H9 (cell line): Measurements from ENCODE around the gene GATAD2B. TPM values are rescaled to one million over a fixed set of nuclear protein-coding genes. Genes with fewer than 3 reads are reported as not detected.

ENCODE experiments used
- DNase-seq: peaks from one replicate; pipeline ENCODE4 v3.0.0-alpha.2; 2017
- H2AFZ ChIP-seq: one replicate; pipeline ENCODE4 v1.6.1; 2013; ENCODE audit warnings: mild to moderate bottlenecking, low read length, control low read depth, moderate library complexity
- H2AK5ac ChIP-seq: 2 replicates; pipeline ENCODE4 v1.6.1; 2013; ENCODE audit warnings: low read length, control low read depth, mixed read lengths; ENCODE audit not compliant: insufficient read length
- H2BK120ac ChIP-seq: one replicate; pipeline ENCODE4 v1.6.1; 2013; ENCODE audit warnings: low read depth, mild to moderate bottlenecking, low read length, control low read depth, inconsistent platforms; ENCODE audit not compliant: poor library complexity, severe bottlenecking
- H2BK12ac ChIP-seq: 2 replicates; pipeline ENCODE4 v1.6.1; 2013; ENCODE audit warnings: low read length, control low read depth, mixed read lengths, low read depth; ENCODE audit not compliant: insufficient read length
- H2BK15ac ChIP-seq: 2 replicates; pipeline ENCODE4 v1.6.1; 2013; ENCODE audit warnings: low read depth, low read length, control low read depth
- H2BK20ac ChIP-seq: one replicate; pipeline ENCODE4 v1.6.1; 2013; ENCODE audit warnings: low read depth, mild to moderate bottlenecking, low read length, control low read depth, inconsistent platforms; ENCODE audit not compliant: poor library complexity, severe bottlenecking
- H2BK5ac ChIP-seq: 2 replicates; pipeline ENCODE4 v1.6.1; 2013; ENCODE audit warnings: low read length, control low read depth, mixed read lengths; ENCODE audit not compliant: insufficient read length
- H3K14ac ChIP-seq: 2 replicates; pipeline ENCODE4 v1.6.1; 2013; ENCODE audit warnings: low read length, control low read depth; ENCODE audit not compliant: insufficient read depth
- H3K18ac ChIP-seq: 2 replicates; pipeline ENCODE4 v1.6.1; 2013; ENCODE audit warnings: low read depth, mild to moderate bottlenecking, mixed read lengths, low read length, control low read depth; ENCODE audit not compliant: insufficient read length
- H3K23ac ChIP-seq: 2 replicates; pipeline ENCODE4 v1.6.1; 2013; ENCODE audit warnings: low read length, control low read depth, mixed read lengths, low read depth; ENCODE audit not compliant: insufficient read length
- H3K23me2 ChIP-seq: 2 replicates; pipeline ENCODE4 v1.6.1; 2013; ENCODE audit warnings: low read depth, mild to moderate bottlenecking, mixed read lengths, low read length, control low read depth; ENCODE audit not compliant: insufficient read length, poor library complexity, severe bottlenecking
- H3K27ac ChIP-seq: 2 replicates; pipeline ENCODE4 v1.5.1; 2013; ENCODE audit warnings: low read length, control low read depth, mixed read lengths, low read depth; ENCODE audit not compliant: insufficient read length
- H3K27me3 ChIP-seq: 2 replicates; pipeline ENCODE4 v1.6.1; 2013; ENCODE audit warnings: low read length, control low read depth, inconsistent platforms; ENCODE audit not compliant: insufficient read depth
- H3K4ac ChIP-seq: 2 replicates; pipeline ENCODE4 v1.6.1; 2013; ENCODE audit warnings: low read depth, mild to moderate bottlenecking, control low read depth, inconsistent platforms, low read length, moderate library complexity
- H3K4me1 ChIP-seq: 2 replicates; pipeline ENCODE4 v1.6.1; 2013; ENCODE audit warnings: low read length, control low read depth, inconsistent platforms; ENCODE audit not compliant: insufficient read depth
- H3K4me2 ChIP-seq: 2 replicates; pipeline ENCODE4 v1.6.1; 2013; ENCODE audit warnings: low read length, control low read depth, mixed read lengths; ENCODE audit not compliant: insufficient read length, insufficient read depth
- H3K56ac ChIP-seq: 2 replicates; pipeline ENCODE4 v1.6.1; 2013; ENCODE audit warnings: low read depth, mild to moderate bottlenecking, mixed read lengths, low read length, control low read depth; ENCODE audit not compliant: insufficient read length
- H3K79me1 ChIP-seq: 2 replicates; pipeline ENCODE4 v1.6.1; 2013; ENCODE audit warnings: low read depth, mild to moderate bottlenecking, moderate library complexity, low read length, control low read depth, inconsistent platforms; ENCODE audit not compliant: insufficient read depth, poor library complexity, severe bottlenecking
- H3K79me2 ChIP-seq: 2 replicates; pipeline ENCODE4 v1.6.1; 2013; ENCODE audit warnings: low read length, control low read depth, inconsistent platforms; ENCODE audit not compliant: insufficient read depth
- H3K9ac ChIP-seq: 2 replicates; pipeline ENCODE4 v1.6.1; 2013; ENCODE audit warnings: low read length, control low read depth, mixed read lengths; ENCODE audit not compliant: insufficient read length; ENCODE audit errors: extremely low read depth
- H3K9me3 ChIP-seq: one replicate; pipeline ENCODE4 v1.6.1; 2013; ENCODE audit warnings: low read depth, low read length, inconsistent platforms; ENCODE audit not compliant: control insufficient read depth
- H3T11ph ChIP-seq: one replicate; pipeline ENCODE4 v1.6.1; 2013; ENCODE audit warnings: mild to moderate bottlenecking, low read length, control low read depth, inconsistent platforms
- H4K20me1 ChIP-seq: one replicate; pipeline ENCODE4 v1.6.1; 2013; ENCODE audit not compliant: control insufficient read depth, insufficient read length, insufficient read depth
- H4K5ac ChIP-seq: 2 replicates; pipeline ENCODE4 v1.6.1; 2013; ENCODE audit warnings: low read depth, mild to moderate bottlenecking, mixed read lengths, low read length, control low read depth; ENCODE audit not compliant: insufficient read length
- H4K8ac ChIP-seq: replicated peaks from 2 replicates; pipeline ENCODE4 v1.6.1; 2013; ENCODE audit warnings: low read length, control low read depth, mixed read lengths, low read depth; ENCODE audit not compliant: insufficient read length
- H4K91ac ChIP-seq: 2 replicates; pipeline ENCODE4 v1.6.1; 2013; ENCODE audit warnings: low read depth, mild to moderate bottlenecking, moderate library complexity, mixed read lengths, low read length, control low read depth; ENCODE audit not compliant: insufficient read length
- H3K27ac Mint-ChIP-seq, 3 experiments: 2 replicates in 2 of 3; 3 replicates in 1 of 3; pipeline ENCODE4 v1.8.0; 2020 to 2021; ENCODE audit warnings: mixed read lengths in 3 of 3, mild to moderate bottlenecking in 1 of 3, moderate library complexity in 1 of 3
- H3K27me3 Mint-ChIP-seq: 2 replicates; pipeline ENCODE4 v1.8.0; 2021; ENCODE audit warnings: low read depth, mild to moderate bottlenecking, moderate library complexity, mixed read lengths
- H3K36me3 Mint-ChIP-seq, 3 experiments: 2 replicates in 2 of 3; 3 replicates in 1 of 3; pipeline ENCODE4 v1.8.0; 2020 to 2021; ENCODE audit warnings: low read depth in 3 of 3, mixed read lengths in 3 of 3; ENCODE audit not compliant: insufficient read depth in 1 of 3
- H3K4me1 Mint-ChIP-seq, 2 experiments: 2 replicates each; pipeline ENCODE4 v1.8.0; 2020; ENCODE audit warnings: mixed read lengths in 2 of 2
- H3K4me3 Mint-ChIP-seq, 2 experiments: 2 replicates in 1 of 2; 3 replicates in 1 of 2; pipeline ENCODE4 v1.8.0; 2020 to 2021; ENCODE audit warnings: mild to moderate bottlenecking in 2 of 2, mixed read lengths in 2 of 2, moderate library complexity in 1 of 2
- H3K9me3 Mint-ChIP-seq, 2 experiments: 2 replicates in 1 of 2; 3 replicates in 1 of 2; pipeline ENCODE4 v1.8.0; 2020; ENCODE audit warnings: mild to moderate bottlenecking in 2 of 2, mixed read lengths in 2 of 2, moderate library complexity in 1 of 2
- WGBS: extraction: QIAGEN DNeasy Blood & Tissue Kit; methylation state at CpG from one replicate; pipeline ENCODE4 v1.1.7; 2013; ENCODE audit warnings: missing lambda C conversion rate, low lambda C conversion rate, mixed read lengths; ENCODE audit not compliant: insufficient read length; ENCODE audit errors: extremely low coverage; 5-methylcytosine and 5-hydroxymethylcytosine counted together
- total RNA-seq: library from RNA; stranded (reverse); gene quantifications from 2 replicates; pipeline ENCODE4 v1.2.1, GENCODE V29; 2021
- TF ChIP-seq, protein P1 (sequence below): fragments of 200-600 bp; sonication (generic); conservative IDR thresholded peaks from 3 replicates; pipeline ENCODE4 v1.8.0; 2021; ENCODE audit warnings: antibody characterized with exemption, mild to moderate bottlenecking

The GATAD2B gene
- total RNA-seq, 1 experiment from 2014 or later: 44.1 TPM

DNA sequence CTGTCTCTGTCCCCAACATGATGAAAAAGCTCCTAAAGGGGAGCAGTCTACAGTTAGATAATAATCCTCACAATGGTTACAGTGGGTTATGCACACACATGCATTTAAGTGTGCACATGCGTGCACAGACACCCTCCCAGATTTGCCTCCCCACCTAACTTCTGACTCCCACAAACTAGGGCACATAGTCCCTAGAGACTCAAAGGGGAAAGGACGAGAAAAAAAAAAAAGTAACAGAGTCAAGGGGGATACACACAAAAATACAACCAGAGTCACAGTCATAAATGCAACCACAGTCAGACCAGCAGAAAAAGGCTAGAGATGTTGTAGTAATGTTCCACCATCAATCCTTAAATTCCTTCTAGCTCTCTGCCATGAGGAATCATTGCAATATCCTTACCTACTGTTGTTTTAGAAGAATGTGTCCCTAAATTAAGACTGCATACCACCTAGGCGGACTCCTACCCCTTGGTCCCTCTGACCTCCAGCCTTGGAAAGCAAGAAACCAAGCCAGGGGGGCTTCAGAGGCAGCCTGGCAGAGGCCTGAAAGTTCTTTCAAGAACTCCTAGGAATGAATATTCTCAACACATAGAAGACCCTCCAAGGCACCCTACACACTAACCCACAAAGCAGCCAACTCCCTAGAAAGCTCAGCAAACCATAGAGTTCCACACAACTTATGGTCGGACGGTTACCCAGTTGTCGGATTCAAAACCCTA lies 34.4 kb upstream of the GATAD2B start:
- no peak overlapping the region for H2AK5ac ChIP-seq
- Mint-ChIP-seq H3K27ac (peak overlapping the region; percentile 95 to 99 (median 99)), H3K27me3 (no peaks in the 10 kb centered on the region), H3K36me3 (peaks cover 32 to 48% (median 34%) of the 10 kb centered on the region in 3 experiments), H3K9me3 (no peaks in the 10 kb centered on the region), H3K4me1 (peaks cover 35 to 38% of the 10 kb centered on the region in 2 experiments), H3K4me3 (peak overlapping the region; percentile 99 to 100)
- WGBS: no CpG with 5 or more reads among the region's 6 CpGs
- H2BK120ac ChIP-seq: no peak overlapping the region
- H3K14ac ChIP-seq: peak overlapping the region; percentile 23; the same call in 1 of the 2 replicates
- H3K23ac ChIP-seq: no peak overlapping the region
- H3K27me3 ChIP-seq: no peaks in the 10 kb centered on the region
- H3K9me3 ChIP-seq: no peaks in the 10 kb centered on the region
- H3K9ac ChIP-seq: peak overlapping the region; percentile 93
- no peaks in the 10 kb centered on the region for H4K20me1 ChIP-seq
- H2BK20ac ChIP-seq: no peak overlapping the region
- no peak overlapping the region for H2AFZ ChIP-seq
- no peak overlapping the region for H3K4ac ChIP-seq
- peaks cover 12% of the 10 kb centered on the region for H3K23me2 ChIP-seq
- peaks cover 37% of the 10 kb centered on the region for H3K79me2 ChIP-seq
- TF ChIP-seq, protein P1, sequence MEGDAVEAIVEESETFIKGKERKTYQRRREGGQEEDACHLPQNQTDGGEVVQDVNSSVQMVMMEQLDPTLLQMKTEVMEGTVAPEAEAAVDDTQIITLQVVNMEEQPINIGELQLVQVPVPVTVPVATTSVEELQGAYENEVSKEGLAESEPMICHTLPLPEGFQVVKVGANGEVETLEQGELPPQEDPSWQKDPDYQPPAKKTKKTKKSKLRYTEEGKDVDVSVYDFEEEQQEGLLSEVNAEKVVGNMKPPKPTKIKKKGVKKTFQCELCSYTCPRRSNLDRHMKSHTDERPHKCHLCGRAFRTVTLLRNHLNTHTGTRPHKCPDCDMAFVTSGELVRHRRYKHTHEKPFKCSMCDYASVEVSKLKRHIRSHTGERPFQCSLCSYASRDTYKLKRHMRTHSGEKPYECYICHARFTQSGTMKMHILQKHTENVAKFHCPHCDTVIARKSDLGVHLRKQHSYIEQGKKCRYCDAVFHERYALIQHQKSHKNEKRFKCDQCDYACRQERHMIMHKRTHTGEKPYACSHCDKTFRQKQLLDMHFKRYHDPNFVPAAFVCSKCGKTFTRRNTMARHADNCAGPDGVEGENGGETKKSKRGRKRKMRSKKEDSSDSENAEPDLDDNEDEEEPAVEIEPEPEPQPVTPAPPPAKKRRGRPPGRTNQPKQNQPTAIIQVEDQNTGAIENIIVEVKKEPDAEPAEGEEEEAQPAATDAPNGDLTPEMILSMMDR: no peak
- H3K79me1 ChIP-seq: peaks cover 18% of the 10 kb centered on the region
- no peak overlapping the region for H3K27ac ChIP-seq
- no peak overlapping the region for H4K91ac ChIP-seq
- no peak overlapping the region for H2BK15ac ChIP-seq
- peak overlapping the region; percentile 98 for H3K4me2 ChIP-seq
- H3K18ac ChIP-seq: no peak overlapping the region
- no peak for DNase-seq
- H3K4me1 ChIP-seq: no peaks in the 10 kb centered on the region
- H2BK5ac ChIP-seq: no peak overlapping the region
- no peak overlapping the region for H4K8ac ChIP-seq
- no peak overlapping the region for H2BK12ac ChIP-seq
- no peak overlapping the region for H3T11ph ChIP-seq
- no peak overlapping the region for H3K56ac ChIP-seq
- H4K5ac ChIP-seq: no peak overlapping the region
